Neural progenitor cell (in vitro differentiated cells): ENCODE data around the gene TMCC1.

Experiments
- CTCF ChIP-seq: fragments of 200-600 bp; sonication (generic); IDR thresholded peaks from 2 replicates; pipeline ENCODE4 v1.5.1; 2017; ENCODE audit warnings: antibody characterized with exemption, mild to moderate bottlenecking
- EZH2 ChIP-seq: fragments of 200-600 bp; sonication (generic); IDR thresholded peaks from 2 replicates; pipeline ENCODE4 v1.6.1; 2017; ENCODE audit warnings: antibody characterized with exemption, mild to moderate bottlenecking, moderate library complexity
- EZH2phosphoT487 ChIP-seq: fragments of 200-600 bp; sonication (generic); IDR thresholded peaks from 2 replicates; pipeline ENCODE4 v1.6.1; 2017; ENCODE audit warnings: antibody characterized with exemption

GRCh38 chr3:129656659-129657247 lies 236.8 kb downstream of the TMCC1 start:
- no peak for TF ChIP-seq CTCF
- no peak for TF ChIP-seq EZH2
- no peak for TF ChIP-seq EZH2phosphoT487
